Peyer's patch (tissue), 4 donors: ENCODE measurements around the gene RWDD1. TPM values are rescaled to one million over a fixed set of nuclear protein-coding genes. Genes with fewer than 3 reads are reported as not detected.
"Not testable (repeated sequence)": the region's sequence is repeated elsewhere in the genome, so short reads cannot be mapped to it uniquely, and the experiment has no call there.

Experiments
- DNase-seq, 3 donors: peaks; one replicate each; pipeline ENCODE4 v3.0.0-alpha.2; 2017 to 2019
- H3K27ac ChIP-seq, 4 donors: fragments of 200-600 bp; sonication (generic); one replicate each; pipeline ENCODE4 v1.5.1; 2016 to 2019
- H3K27me3 ChIP-seq, 2 donors: fragments of 200-600 bp; sonication (generic); one replicate each; pipeline ENCODE4 v1.5.1; 2019
- H3K36me3 ChIP-seq, 3 donors: fragments of 200-600 bp; sonication (generic); one replicate each; pipeline ENCODE4 v1.5.1; 2016 to 2019
- H3K4me1 ChIP-seq, 4 donors: fragments of 200-600 bp; sonication (generic); one replicate each; pipeline ENCODE4 v1.5.1; 2016 to 2019
- H3K4me3 ChIP-seq, 4 donors: fragments of 200-600 bp; sonication (generic); 1 replicate in 3 of 4; 2 replicates in 1 of 4; pipeline ENCODE4 v1.5.1; 2016 to 2019; ENCODE audit warnings: mild to moderate bottlenecking in 1 of 4
- H3K9me3 ChIP-seq, 4 donors: fragments of 200-600 bp; sonication (generic); one replicate each; pipeline ENCODE4 v1.5.1; 2016 to 2019; ENCODE audit warnings: mild to moderate bottlenecking in 1 of 4
- CTCF ChIP-seq, 6 experiments: fragments of 450-650 bp in 4 of 6; fragments of 200-600 bp in 2 of 6; sonication (generic) in 1 of 6; IDR thresholded peaks; one replicate each; pipeline ENCODE4 v1.5.1; 2017 to 2019; ENCODE audit warnings: antibody characterized with exemption in 6 of 6, mild to moderate bottlenecking in 3 of 6, moderate library complexity in 1 of 6
- POLR2A ChIP-seq, 2 donors: fragments of 450-650 bp; IDR thresholded peaks; one replicate each; pipeline ENCODE4 v1.5.1; 2017; ENCODE audit warnings: antibody characterized with exemption in 2 of 2, mild to moderate bottlenecking in 2 of 2, moderate library complexity in 2 of 2
- total RNA-seq, 4 donors: library from RNA; depleted of rRNA; stranded (reverse); fragments of >200 nt; gene quantifications; one replicate each; pipeline ENCODE4 v1.1.0, GENCODE V29; 2016

Gene RWDD1
- total RNA-seq, 4 donors from 2014 or later = 13.3 to 40.4 (median 22.4) TPM

DNA sequence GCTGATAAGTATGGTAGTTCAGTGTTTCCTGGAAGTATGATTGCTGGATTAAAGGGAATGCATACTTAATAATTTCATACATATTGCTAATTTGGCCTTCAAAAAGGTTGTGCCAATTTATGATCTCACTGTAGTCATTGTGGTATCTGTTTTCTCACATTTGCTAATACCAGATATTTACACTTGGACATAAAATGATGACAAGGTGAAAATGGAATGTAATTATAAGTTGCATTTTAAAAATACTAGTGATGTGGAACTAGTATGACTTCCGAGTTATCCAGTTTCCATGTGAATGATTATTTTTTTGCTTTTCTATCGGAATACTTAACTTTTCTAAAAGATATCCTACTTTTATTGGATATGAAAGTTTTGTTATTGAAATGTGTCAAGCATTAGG is 15.4 kb downstream of the RWDD1 start:
- DNase-seq = no peak
- TF ChIP-seq CTCF (IDR thresholded peaks at IDR 0.05) (no peak), POLR2A (IDR thresholded peaks at IDR 0.05) (no peak)
- no peaks in the 10 kb centered on the region for H3K27me3 ChIP-seq
- no peak overlapping the region for H3K27ac ChIP-seq
- no peaks in the 10 kb centered on the region for H3K9me3 ChIP-seq
- H3K36me3 ChIP-seq = peaks cover 0 to 63% (median 0%) of the 10 kb centered on the region in 3 donors
- H3K4me1 ChIP-seq = no peaks in the 10 kb centered on the region
- H3K4me3 ChIP-seq = no peak overlapping the region

DNA sequence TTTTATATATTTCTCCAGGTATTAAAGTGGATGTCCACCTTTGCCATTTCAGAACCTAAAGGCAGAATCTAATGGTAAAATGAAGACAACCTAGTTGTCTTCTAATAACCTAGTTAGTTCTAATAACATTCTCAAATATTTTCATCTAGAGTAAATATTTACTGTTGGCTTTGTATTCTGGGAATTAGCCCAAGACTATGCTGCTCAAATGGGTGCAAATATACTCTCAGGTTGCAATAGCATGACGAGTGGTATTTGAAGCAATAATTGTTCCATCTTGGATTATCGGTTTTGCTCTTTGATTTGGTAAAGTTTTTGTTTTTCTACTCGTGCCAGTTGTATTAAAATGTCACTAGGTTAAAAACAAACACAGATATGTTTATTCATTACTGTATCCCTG is 23.9 kb downstream of the RWDD1 start:
- TF ChIP-seq CTCF (IDR thresholded peaks at IDR 0.05) (no peak), POLR2A (IDR thresholded peaks at IDR 0.05) (no peak)
- DNase-seq = no peak
- no peaks in the 10 kb centered on the region for H3K27me3 ChIP-seq
- H3K9me3 ChIP-seq = no peaks in the 10 kb centered on the region
- no peaks in the 10 kb centered on the region for H3K4me1 ChIP-seq
- no peak overlapping the region for H3K27ac ChIP-seq
- no peak overlapping the region for H3K4me3 ChIP-seq
- peaks cover 0 to 47% (median 0%) of the 10 kb centered on the region in 3 donors for H3K36me3 ChIP-seq

DNA sequence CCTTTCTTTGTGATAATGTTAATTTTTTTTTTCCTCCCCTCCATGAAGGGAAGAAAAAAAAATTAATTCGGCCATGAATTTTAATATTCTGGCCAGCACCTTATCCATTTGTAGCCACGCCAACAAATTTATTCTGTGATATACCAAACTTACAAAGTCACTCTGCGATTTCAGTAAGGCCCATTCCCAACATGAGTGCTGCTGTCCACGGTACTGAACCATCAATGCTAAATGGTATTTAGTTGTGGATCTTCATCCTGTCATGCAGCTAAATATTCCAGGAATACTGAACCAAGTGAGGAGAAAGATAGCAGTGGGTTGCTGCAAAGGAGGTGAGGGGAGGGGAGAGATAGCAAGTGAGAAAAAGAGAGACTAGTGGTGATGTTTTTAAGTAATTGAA is 25.5 kb downstream of the RWDD1 start:
- TF ChIP-seq POLR2A (IDR thresholded peaks at IDR 0.05) = no peak
- no peak for TF ChIP-seq CTCF (IDR thresholded peaks at IDR 0.05)
- H3K9me3 ChIP-seq = no peaks in the 10 kb centered on the region
- H3K27me3 ChIP-seq = no peaks in the 10 kb centered on the region
- H3K4me3 ChIP-seq = no peak overlapping the region
- no peaks in the 10 kb centered on the region for H3K4me1 ChIP-seq
- no peak overlapping the region for H3K27ac ChIP-seq
- H3K36me3 ChIP-seq = peaks cover 0 to 31% (median 0%) of the 10 kb centered on the region in 3 donors
- DNase-seq = no peak

- H3K36me3 ChIP-seq, H3K4me1 ChIP-seq, H3K27me3 ChIP-seq, DNase-seq, H3K4me3 ChIP-seq, H3K27ac ChIP-seq, H3K9me3 ChIP-seq: not testable (repeated sequence)
Measured at GRCh38 chr6:116603916-116604315, 32.6 kb downstream of the RWDD1 start.

DNA sequence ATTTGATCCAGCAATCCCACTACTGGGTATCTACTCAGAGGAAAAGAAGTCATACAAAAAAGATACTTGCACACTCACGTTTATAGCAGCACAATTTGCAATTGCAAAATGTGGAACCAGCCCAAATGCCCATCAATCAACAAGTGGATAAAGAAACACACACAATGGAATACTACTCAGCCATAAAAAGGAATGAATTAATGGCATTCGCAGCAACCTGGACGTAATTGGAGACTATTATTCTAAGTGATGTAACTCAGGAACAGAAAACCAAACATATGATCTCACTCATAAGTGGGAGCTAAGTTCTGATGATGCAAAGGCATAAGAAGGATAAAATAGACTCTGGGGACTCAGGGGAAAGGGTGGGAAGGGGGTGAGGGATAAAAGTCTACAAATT is 33.6 kb downstream of the RWDD1 start:
- not testable (repeated sequence) for DNase-seq, H3K4me3 ChIP-seq, H3K27ac ChIP-seq, H3K9me3 ChIP-seq, H3K27me3 ChIP-seq, H3K4me1 ChIP-seq, H3K36me3 ChIP-seq

DNA sequence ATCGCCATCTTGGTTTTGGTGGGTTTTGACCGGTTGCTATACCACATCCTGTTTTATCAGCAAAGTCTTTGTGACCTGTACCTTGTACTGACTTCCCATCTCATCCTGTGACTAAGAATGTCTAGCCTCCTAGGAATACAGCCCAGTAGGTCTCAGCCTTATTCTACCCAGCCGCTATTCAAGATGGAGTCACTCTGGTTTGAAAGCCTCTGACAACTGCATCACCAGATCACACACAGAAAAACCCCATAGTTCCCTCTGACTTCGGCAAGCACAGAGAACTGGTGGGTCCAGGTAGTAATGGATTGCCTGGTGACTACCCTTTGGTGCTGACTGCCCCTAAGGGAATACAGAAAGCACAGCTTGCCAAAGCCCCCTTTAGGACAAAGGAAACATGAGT is 34.6 kb downstream of the RWDD1 start:
- Histone ChIP-seq H3K4me3 (no peak overlapping the region), H3K36me3 (peaks cover 0 to 6% (median 0%) of the 10 kb centered on the region in 3 donors), H3K9me3 (no peaks in the 10 kb centered on the region), H3K27ac (no peak overlapping the region), H3K4me1 (no peaks in the 10 kb centered on the region), H3K27me3 (no peaks in the 10 kb centered on the region)
- no peak for TF ChIP-seq CTCF (IDR thresholded peaks at IDR 0.05)
- TF ChIP-seq POLR2A (IDR thresholded peaks at IDR 0.05) = no peak
- DNase-seq = no peak

- no peak overlapping the region for H3K27ac ChIP-seq
- H3K9me3 ChIP-seq = no peaks in the 10 kb centered on the region
- no peaks in the 10 kb centered on the region for H3K4me1 ChIP-seq
- TF ChIP-seq CTCF (IDR thresholded peaks at IDR 0.05) = no peak
- no peak for TF ChIP-seq POLR2A (IDR thresholded peaks at IDR 0.05)
- no peaks in the 10 kb centered on the region for H3K27me3 ChIP-seq
- H3K36me3 ChIP-seq = no peaks in the 10 kb centered on the region
- no peak for DNase-seq
- H3K4me3 ChIP-seq = no peak overlapping the region
Measured at GRCh38 chr6:116611056-116611455, 39.8 kb downstream of the RWDD1 start.
